ENCODE results near the gene CD48.

DNA sequence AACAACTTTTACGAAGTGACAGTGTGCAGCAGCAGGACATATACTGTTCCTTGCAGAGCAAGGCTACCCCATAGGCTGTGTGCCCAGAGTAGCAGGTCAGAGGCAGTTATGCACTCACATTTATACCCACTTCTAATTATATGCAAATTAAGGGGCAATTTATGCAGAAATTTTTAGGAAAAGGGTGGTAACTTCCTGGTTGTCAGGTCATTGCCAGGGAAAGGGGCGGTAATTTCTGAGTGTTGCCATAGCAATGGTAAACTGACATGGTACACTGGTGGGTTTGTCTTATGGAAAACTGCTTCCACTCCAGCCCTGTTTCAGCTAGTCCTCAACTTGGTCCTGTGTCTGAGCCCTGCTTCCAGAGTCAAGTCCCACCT, 52.8 kb downstream of the CD48 start:
- TF ChIP-seq CTCF (conservative IDR thresholded peaks at IDR 0.05; ENCODE audit: low read length) (no peak), EZH2phosphoT487 (IDR thresholded peaks at IDR 0.05; ENCODE audit: borderline replicate concordance) (no peak)
